HEK293T (cell line): ENCODE results near the gene ATP9B.

Source experiments
- CTCF ChIA-PET: fragments of 350-600 bp; formaldehyde crosslinking; extraction: SDS; loops from one replicate; lab custom pipeline; 2021; ENCODE audit warnings: antibody characterized with exemption, inconsistent platforms; lab: Yijun Ruan, JAX
- POLR2A ChIA-PET: fragments of 350-600 bp; formaldehyde crosslinking; extraction: SDS; loops from one replicate; lab custom pipeline; 2020; ENCODE audit warnings: antibody characterized with exemption, inconsistent platforms; lab: Yijun Ruan, JAX
- DNase-seq: peaks from one replicate; pipeline ENCODE4 v3.0.0; 2012; ENCODE audit warnings: mixed read lengths; ENCODE audit errors: extremely low spot score
- ARNT ChIP-seq: fragments of 450-650 bp; IDR thresholded peaks from 2 replicates; pipeline ENCODE4 v1.6.1; 2017; ENCODE audit warnings: mild to moderate bottlenecking
- BHLHE40 ChIP-seq: fragments of 450-650 bp; IDR thresholded peaks from 2 replicates; pipeline ENCODE4 v1.6.1; 2016; ENCODE audit warnings: mild to moderate bottlenecking, moderate library complexity, borderline replicate concordance
- CTBP1 ChIP-seq: fragments of 450-650 bp; IDR thresholded peaks from 2 replicates; pipeline ENCODE4 v1.6.1; 2016; ENCODE audit warnings: borderline replicate concordance
- ELF4 ChIP-seq: fragments of 450-650 bp; IDR thresholded peaks from 2 replicates; pipeline ENCODE4 v1.6.1; 2017; ENCODE audit warnings: antibody characterized with exemption
- FOXA1 ChIP-seq: fragments of 450-650 bp; IDR thresholded peaks from 2 replicates; pipeline ENCODE4 v1.6.1; 2016; ENCODE audit warnings: mild to moderate bottlenecking
- FOXK2 ChIP-seq: fragments of 450-650 bp; IDR thresholded peaks from 2 replicates; pipeline ENCODE4 v1.6.1; 2016; ENCODE audit warnings: mild to moderate bottlenecking
- FOXM1 ChIP-seq: fragments of 450-650 bp; IDR thresholded peaks from 2 replicates; pipeline ENCODE4 v1.6.1; 2017; ENCODE audit warnings: mild to moderate bottlenecking, borderline replicate concordance
- HDGF ChIP-seq: fragments of 450-650 bp; IDR thresholded peaks from 2 replicates; pipeline ENCODE4 v1.6.1; 2017; ENCODE audit warnings: antibody characterized with exemption, borderline replicate concordance
- L3MBTL2 ChIP-seq: fragments of 450-650 bp; conservative IDR thresholded peaks from 2 replicates; pipeline ENCODE4 v1.6.1; 2016; ENCODE audit warnings: mild to moderate bottlenecking
- LEF1 ChIP-seq: fragments of 450-650 bp; IDR thresholded peaks from 2 replicates; pipeline ENCODE4 v1.6.1; 2017; ENCODE audit warnings: mild to moderate bottlenecking, borderline replicate concordance
- NFRKB ChIP-seq: fragments of 450-650 bp; IDR thresholded peaks from 2 replicates; pipeline ENCODE4 v1.6.1; 2016; ENCODE audit warnings: mild to moderate bottlenecking, moderate library complexity
- PKNOX1 ChIP-seq: fragments of 450-650 bp; IDR thresholded peaks from 2 replicates; pipeline ENCODE4 v1.6.1; 2016
- SP1 ChIP-seq: fragments of 450-650 bp; IDR thresholded peaks from 2 replicates; pipeline ENCODE4 v1.6.1; 2017
- SUZ12 ChIP-seq: fragments of 450-650 bp; IDR thresholded peaks from 2 replicates; pipeline ENCODE4 v1.6.1; 2016; ENCODE audit warnings: mild to moderate bottlenecking
- TARDBP ChIP-seq: fragments of 450-650 bp; IDR thresholded peaks from 2 replicates; pipeline ENCODE4 v1.6.1; 2016
- ZNF384 ChIP-seq: fragments of 450-650 bp; IDR thresholded peaks from 2 replicates; pipeline ENCODE4 v1.6.1; 2016

ATP9B gene

GRCh38 chr18:79058007-79058406 lies 11.2 kb upstream of the ATP9B start:
- ChIA-PET POLR2A (no interaction called here), CTCF (no interaction called here)
- no peak for DNase-seq
- TF ChIP-seq SP1, result no peak
- no peak for TF ChIP-seq FOXA1
- no peak for TF ChIP-seq LEF1
- TF ChIP-seq HDGF, result no peak
- no peak for TF ChIP-seq SUZ12
- TF ChIP-seq FOXM1, result no peak
- TF ChIP-seq NFRKB, result no peak
- TF ChIP-seq ELF4, result no peak
- TF ChIP-seq PKNOX1, result no peak

DNA sequence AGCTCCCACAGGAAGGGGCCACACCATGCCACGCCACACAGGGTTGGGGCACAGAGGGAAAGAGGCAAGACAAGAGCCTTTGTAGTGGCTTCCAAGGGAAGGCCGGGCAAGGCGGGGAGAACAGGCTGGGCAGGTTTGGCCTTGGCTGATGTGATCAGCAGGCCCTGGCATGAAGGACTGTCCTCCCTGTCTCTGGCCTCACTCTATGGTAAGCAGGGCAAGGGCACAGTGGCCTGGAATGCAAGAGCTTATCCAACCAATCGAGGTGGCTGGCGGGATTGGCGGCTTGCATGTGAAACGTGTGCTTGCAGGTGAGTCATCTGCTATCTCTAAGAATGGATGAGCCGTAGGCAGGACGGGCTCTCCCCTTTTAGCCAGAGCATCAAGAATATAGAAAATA lies 6.4 kb upstream of the ATP9B start:
- CTCF ChIA-PET, result no interaction called here

GRCh38 chr18:79064228-79064627 lies 5.0 kb upstream of the ATP9B start:
- no peak for DNase-seq
- CTCF ChIA-PET, result no interaction called here
- TF ChIP-seq HDGF, result no peak
- no peak for TF ChIP-seq TARDBP
- TF ChIP-seq FOXA1, result no peak
- TF ChIP-seq ARNT, result no peak
- POLR2A ChIA-PET, result no interaction called here

More for the DNA sequence above, 6.4 kb upstream of the ATP9B start:
- no peak for DNase-seq
- POLR2A ChIA-PET, result no interaction called here
- TF ChIP-seq ARNT (no peak), FOXM1 (no peak), SUZ12 (no peak), PKNOX1 (no peak), ELF4 (no peak), TARDBP (no peak), L3MBTL2 (no peak), LEF1 (no peak), CTBP1 (no peak), FOXK2 (no peak), ZNF384 (no peak), FOXA1 (no peak)

- ChIA-PET CTCF (no interaction called here), POLR2A (no interaction called here)
- no peak for DNase-seq
- TF ChIP-seq FOXA1 (no peak), PKNOX1 (no peak), ARNT (no peak), LEF1 (no peak), SP1 (no peak), ZNF384 (no peak), SUZ12 (no peak), NFRKB (no peak), FOXK2 (no peak), BHLHE40 (no peak), HDGF (no peak), FOXM1 (no peak), CTBP1 (no peak), ELF4 (no peak), L3MBTL2 (no peak), TARDBP (no peak)
Measured at GRCh38 chr18:79065802-79066201, 3.4 kb upstream of the ATP9B start.

DNA sequence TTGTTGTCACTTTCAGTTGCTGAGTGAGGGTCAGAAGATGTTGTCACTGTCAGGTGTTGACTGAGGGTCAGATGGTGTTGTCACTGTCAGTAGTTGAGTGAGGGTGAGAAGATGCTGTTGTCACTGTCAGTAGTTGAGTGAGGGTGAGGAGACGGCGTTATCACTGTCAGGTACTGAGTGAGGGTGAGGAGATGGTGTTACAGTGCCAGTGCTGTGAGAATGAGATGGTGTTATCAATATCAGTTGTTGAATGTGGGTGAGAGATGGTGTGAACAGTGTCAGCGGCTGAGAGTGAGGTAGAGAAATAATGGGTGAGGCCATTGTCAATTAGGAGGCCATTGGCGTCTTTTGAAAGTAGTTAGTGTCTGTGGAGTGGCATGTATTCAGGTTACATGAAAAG lies 1.6 kb upstream of the ATP9B start:
- POLR2A ChIA-PET, result no interaction called here
- TF ChIP-seq CTBP1, result no peak
- TF ChIP-seq FOXA1, result no peak
- TF ChIP-seq BHLHE40, result no peak
- TF ChIP-seq SP1, result no peak
- no peak for TF ChIP-seq FOXM1
- TF ChIP-seq NFRKB, result no peak
- no peak for TF ChIP-seq LEF1
- no peak for TF ChIP-seq TARDBP
- no peak for TF ChIP-seq ELF4
- TF ChIP-seq HDGF, result no peak
- no peak for TF ChIP-seq ARNT
- TF ChIP-seq ZNF384, result no peak
- no peak for TF ChIP-seq L3MBTL2
- DNase-seq, result no peak
- CTCF ChIA-PET, result no interaction called here

GRCh38 chr18:79068341-79068936 lies 755 bp upstream of the ATP9B start:
- POLR2A ChIA-PET, result no interaction called here
- CTCF ChIA-PET, result no interaction called here
- TF ChIP-seq TARDBP (no peak), ELF4 (no peak), LEF1 (no peak), FOXK2 (no peak), ZNF384 (no peak), BHLHE40 (no peak), L3MBTL2 (no peak), FOXA1 (no peak), PKNOX1 (no peak), SP1 (no peak), HDGF (no peak), NFRKB (no peak), ARNT (no peak), CTBP1 (no peak)
- DNase-seq, result no peak
